H1 (cell line): ENCODE data around the gene STK32A. TPM values are rescaled to one million over a fixed set of nuclear protein-coding genes. Genes with fewer than 3 reads are reported as not detected.

Source experiments
- CTCF ChIA-PET: fragments of 300-600 bp; sonication (Branson Sonifier 250); formaldehyde crosslinking; loops from one replicate; lab custom pipeline; 2021; ENCODE audit not compliant: partially characterized antibody; lab: Charles Lee
- POLR2A ChIA-PET: fragments of 300-600 bp; sonication (Branson Sonifier 250); formaldehyde crosslinking; loops from one replicate; lab custom pipeline; 2021; ENCODE audit warnings: inconsistent platforms; ENCODE audit not compliant: partially characterized antibody; lab: Charles Lee
- DNase-seq, 2 experiments: peaks; one replicate each; pipeline versions ENCODE4 v3.0.0 to v3.0.0-alpha.2; 2010 to 2022; ENCODE audit warnings: low spot score in 2 of 2, low read depth in 1 of 2, mixed read lengths in 1 of 2
- FAIRE-seq: peaks from 2 replicates; lab custom pipeline; 2011; peaks lifted over from hg19 to GRCh38; lab: Jason Lieb, UNC
- H2AFZ ChIP-seq: 2 replicates; pipeline ENCODE4 v1.8.1; 2012; ENCODE audit warnings: low read length, inconsistent platforms
- H2AK5ac ChIP-seq: 2 replicates; pipeline ENCODE4 v1.6.1; 2013; ENCODE audit warnings: low read depth, low read length
- H2BK120ac ChIP-seq: replicated peaks from 2 replicates; pipeline ENCODE3; 2013; ENCODE audit warnings: low read depth, low read length, inconsistent platforms
- H2BK12ac ChIP-seq: 2 replicates; pipeline ENCODE4 v1.6.1; 2013; ENCODE audit warnings: low read depth, low read length
- H2BK15ac ChIP-seq: 2 replicates; pipeline ENCODE4 v1.6.1; 2013; ENCODE audit warnings: low read length
- H2BK20ac ChIP-seq: 2 replicates; pipeline ENCODE4 v1.6.1; 2013; ENCODE audit warnings: low read length
- H2BK5ac ChIP-seq: 2 replicates; pipeline ENCODE4 v1.6.1; 2013; ENCODE audit warnings: low read depth, low read length
- H3K14ac ChIP-seq: 2 replicates; pipeline ENCODE4 v1.6.1; 2013; ENCODE audit warnings: inconsistent platforms; ENCODE audit not compliant: insufficient read length
- H3K18ac ChIP-seq: 2 replicates; pipeline ENCODE4 v1.6.1; 2013; ENCODE audit warnings: low read length; ENCODE audit errors: extremely low read depth
- H3K23ac ChIP-seq: 2 replicates; pipeline ENCODE4 v1.6.1; 2013; ENCODE audit warnings: inconsistent platforms; ENCODE audit not compliant: insufficient read length
- H3K23me2 ChIP-seq: 2 replicates; pipeline ENCODE4 v1.6.1; 2013; ENCODE audit warnings: low read depth, low read length
- H3K27ac ChIP-seq: 2 replicates; pipeline ENCODE4 v1.6.1; 2011; ENCODE audit warnings: low read depth, low read length, inconsistent platforms
- H3K27me3 ChIP-seq, 4 experiments: replicated peaks in 1 of 4; 1 replicate in 1 of 4; 2 replicates in 3 of 4; pipeline versions ENCODE4 v1.6.1 to v1.8.1; 2011 to 2013; ENCODE audit warnings: low read length in 3 of 4, mild to moderate bottlenecking in 3 of 4, inconsistent platforms in 2 of 4, mixed read lengths in 2 of 4, moderate library complexity in 1 of 4; ENCODE audit not compliant: control insufficient read depth in 3 of 4, insufficient read depth in 3 of 4; ENCODE audit errors: extremely low read depth in 1 of 4
- H3K36me3 ChIP-seq, 4 experiments: 2 replicates each; pipeline versions ENCODE4 v1.6.1 to v1.8.1; 2011 to 2013; ENCODE audit warnings: mild to moderate bottlenecking in 4 of 4, low read length in 3 of 4, moderate library complexity in 2 of 4, control low read depth in 1 of 4, inconsistent platforms in 1 of 4; ENCODE audit not compliant: insufficient read depth in 4 of 4, control insufficient read depth in 2 of 4
- H3K4ac ChIP-seq: replicated peaks from 2 replicates; pipeline ENCODE3; 2013; ENCODE audit warnings: low read length, low read depth, mixed read lengths, inconsistent platforms; ENCODE audit not compliant: insufficient read length
- H3K4me1 ChIP-seq, 4 experiments: replicated peaks in 1 of 4; 1 replicate in 1 of 4; 2 replicates in 3 of 4; pipeline versions ENCODE4 v1.6.1 to v1.8.1; 2011 to 2013; ENCODE audit warnings: low read length in 3 of 4, inconsistent platforms in 2 of 4, mixed read lengths in 1 of 4; ENCODE audit not compliant: insufficient read depth in 4 of 4, control insufficient read depth in 3 of 4
- H3K4me2 ChIP-seq, 2 experiments: 2 replicates each; pipeline versions ENCODE4 v1.6.1 to v1.8.1; 2011 to 2013; ENCODE audit warnings: low read depth in 2 of 2, low read length in 2 of 2, control low read depth in 1 of 2, inconsistent platforms in 1 of 2, mild to moderate bottlenecking in 1 of 2; ENCODE audit not compliant: insufficient read depth in 1 of 2
- H3K4me3 ChIP-seq, 4 experiments: fragments of 200-600, 300-600 bp in 1 of 4; sonication (generic), shearing (Covaris generic), sonication (Bioruptor Twin) in 1 of 4; 2 replicates each; pipeline versions ENCODE4 v1.5.1 to v1.8.1; 2011 to 2016; ENCODE audit warnings: low read length in 4 of 4, low read depth in 3 of 4, control low read depth in 2 of 4, inconsistent platforms in 2 of 4, mild to moderate bottlenecking in 2 of 4, mixed read lengths in 1 of 4, moderate library complexity in 1 of 4; ENCODE audit not compliant: insufficient read depth in 2 of 4; ENCODE audit errors: extremely low read depth in 1 of 4
- H3K56ac ChIP-seq: replicated peaks from 2 replicates; pipeline ENCODE3; 2013; ENCODE audit warnings: low read depth, mild to moderate bottlenecking, mixed read lengths, low read length, inconsistent platforms; ENCODE audit not compliant: insufficient read length
- H3K79me1 ChIP-seq: 2 replicates; pipeline ENCODE4 v1.6.1; 2013; ENCODE audit warnings: low read depth, low read length, control low read depth
- H3K79me2 ChIP-seq, 2 experiments: 2 replicates each; pipeline versions ENCODE4 v1.6.1 to v1.8.1; 2012 to 2013; ENCODE audit warnings: low read length in 2 of 2, mild to moderate bottlenecking in 2 of 2, inconsistent platforms in 1 of 2; ENCODE audit not compliant: insufficient read depth in 2 of 2, control insufficient read depth in 1 of 2
- H3K9ac ChIP-seq, 4 experiments: replicated peaks in 1 of 4; 1 replicate in 1 of 4; 2 replicates in 3 of 4; pipeline versions ENCODE4 v1.6.1 to v1.8.1; 2011 to 2013; ENCODE audit warnings: low read depth in 3 of 4, low read length in 3 of 4, control low read depth in 2 of 4, mild to moderate bottlenecking in 2 of 4, moderate library complexity in 2 of 4, inconsistent platforms in 1 of 4; ENCODE audit errors: extremely low read depth in 1 of 4
- H3K9me3 ChIP-seq, 2 experiments: 2 replicates each; pipeline versions ENCODE4 v1.6.1 to v1.8.1; 2012 to 2013; ENCODE audit warnings: mild to moderate bottlenecking in 2 of 2, moderate library complexity in 2 of 2, control low read depth in 1 of 2, inconsistent platforms in 1 of 2, low read depth in 1 of 2, low read length in 1 of 2, mixed read lengths in 1 of 2; ENCODE audit not compliant: insufficient read depth in 2 of 2
- H4K20me1 ChIP-seq, 2 experiments: replicated peaks in 1 of 2; 2 replicates each; pipeline versions ENCODE3 to v1.8.1; 2011 to 2013; ENCODE audit warnings: inconsistent platforms in 2 of 2, low read length in 2 of 2, mild to moderate bottlenecking in 1 of 2; ENCODE audit not compliant: insufficient read depth in 2 of 2, control insufficient read depth in 1 of 2
- H4K5ac ChIP-seq: 2 replicates; pipeline ENCODE4 v1.6.1; 2013; ENCODE audit warnings: low read length, low read depth, mixed read lengths, inconsistent platforms; ENCODE audit not compliant: insufficient read length
- H4K8ac ChIP-seq: 2 replicates; pipeline ENCODE4 v1.8.0; 2013; ENCODE audit warnings: mild to moderate bottlenecking, moderate library complexity, low read length, inconsistent platforms; ENCODE audit not compliant: insufficient read depth; ENCODE audit errors: extremely low read depth
- H4K91ac ChIP-seq: replicated peaks from 2 replicates; pipeline ENCODE3; 2013; ENCODE audit warnings: low read length, mixed read lengths, inconsistent platforms; ENCODE audit not compliant: insufficient read length
- POLR2A ChIP-seq, 2 experiments: IDR thresholded peaks; 1 replicate in 1 of 2; 2 replicates in 1 of 2; pipeline ENCODE4 v1.6.1; 2011; ENCODE audit warnings: low read depth in 2 of 2, low read length in 2 of 2, mild to moderate bottlenecking in 2 of 2; ENCODE audit errors: control extremely low read depth in 1 of 2
- POLR2AphosphoS5 ChIP-seq: IDR thresholded peaks from 2 replicates; pipeline ENCODE4 v1.6.1; 2011; ENCODE audit warnings: low read depth, low read length
- ZNF274 ChIP-seq: IDR thresholded peaks from 2 replicates; pipeline ENCODE4 v1.7.0; 2012; ENCODE audit warnings: low read length, borderline replicate concordance; ENCODE audit errors: extremely low read depth
- WGBS, 2 experiments: shearing (Covaris generic) in 1 of 2; methylation state at CpG; one replicate each; pipeline versions ENCODE4 v1.1.6 to v1.1.7; 2013 to 2015; ENCODE audit warnings: low lambda C conversion rate in 2 of 2, mixed read lengths in 2 of 2, inconsistent platforms in 1 of 2, low coverage in 1 of 2, missing lambda C conversion rate in 1 of 2; ENCODE audit not compliant: insufficient replicate concordance in 2 of 2, insufficient coverage in 1 of 2, insufficient read length in 1 of 2; ENCODE audit errors: extremely low coverage in 1 of 2, missing lambda C conversion rate in 1 of 2; 5-methylcytosine and 5-hydroxymethylcytosine counted together
- polyA plus RNA-seq, 7 experiments: library from polyadenylated mRNA; depleted of rRNA in 3 of 7; stranded (reverse) in 5 of 7; unstranded in 2 of 7; fragments of >200 nt in 5 of 7; fragments of 200-250 nt in 2 of 7; gene quantifications; 1 replicate in 5 of 7; 2 replicates in 1 of 7; 4 replicates in 1 of 7; pipeline versions ENCODE4 v1.2.1 to v1.2.3, GENCODE V29; 2011 to 2013; ENCODE audit warnings: missing spikeins in 2 of 7, mixed read lengths in 2 of 7
- total RNA-seq: library from RNA; stranded (reverse); fragmentation: NEBNext Ultra II Directional; extraction: Animal tissue kit (Norgen Biotek cat#: 25700); gene quantifications from 2 replicates; pipeline ENCODE4 v1.2.1, GENCODE V29; 2021

The STK32A gene
- total and polyA plus RNA-seq, 2 of the 8 experiments (the other 6 are each of a cell fraction or from before 2014, with no cell fraction given): 1.3 to 2.5 TPM

GRCh38 chr5:147396070-147396823 lies 161.4 kb downstream of the STK32A start:
- Histone ChIP-seq H4K91ac (no peak overlapping the region), H3K9ac (no peak overlapping the region), H3K4me3 (no peak overlapping the region), H3K23ac (no peak overlapping the region), H3K14ac (no peak overlapping the region), H3K23me2 (no peaks in the 10 kb centered on the region; the same call in 1 of the 2 replicates), H3K27me3 (no peaks in the 10 kb centered on the region), H3K79me1 (no peaks in the 10 kb centered on the region; the same call in 1 of the 2 replicates), H3K36me3 (peaks cover 52 to 100% (median 83%) of the 10 kb centered on the region in 4 experiments), H4K20me1 (peaks cover 4 to 7% of the 10 kb centered on the region in 2 experiments), H2BK120ac (no peak overlapping the region), H2AFZ (no peak overlapping the region), H3K79me2 (no peaks in the 10 kb centered on the region), H4K5ac (no peak overlapping the region), H3K9me3 (no peaks in the 10 kb centered on the region), H4K8ac (peak overlapping the region; percentile 45; the same call in 1 of the 2 replicates), H3K4me2 (no peak overlapping the region), H2BK12ac (no peak overlapping the region), H3K4ac (no peak overlapping the region), H2AK5ac (no peak overlapping the region), H3K27ac (no peak overlapping the region), H2BK5ac (0 out of 2 replicates have a peak overlapping the region, but pooled peaks have one; percentile 23), H3K18ac (no peak overlapping the region), H3K56ac (no peak overlapping the region), H3K4me1 (no peaks in the 10 kb centered on the region), H2BK15ac (no peak overlapping the region), H2BK20ac (no peak overlapping the region)
- CTCF ChIA-PET: interaction anchor here (0.5 to 2.4 kb wide), 14 partner anchors 9 to 365 kb away, joined by 3 to 18 read pairs (median 4); no protein-coding TSS in a partner anchor
- 80% methylated on average over 8 of the region's 8 CpGs; no CpG with 5 or more reads in 1 of the 2 experiments for WGBS, 2 experiments
- TF ChIP-seq POLR2A (IDR thresholded peaks at IDR 0.05; ENCODE audit: control extremely low read depth in 1 of 2, low read depth in 2 of 2, low read length in 2 of 2) (peak in 1 of 2 experiments; percentile 47; a peak in 2 of 3 replicates), ZNF274 (no peak), POLR2AphosphoS5 (peak; percentile 65; the same call in 1 of the 2 replicates)
- FAIRE-seq: no peak
- no peak for DNase-seq
- POLR2A ChIA-PET: no interaction called here
